ENCODE measurements around the gene DNAH17. TPM values are rescaled to one million over a fixed set of nuclear protein-coding genes. Genes with fewer than 3 reads are reported as not detected.
A peak's percentile ranks its signal among the peaks of the same experiment; 100 is the strongest.

Gene DNAH17
- total RNA-seq, 1 experiment from 2014 or later: 0.13 TPM

- H3K27ac ChIP-seq (ENCODE audit: insufficient read length, low read depth, low read length): no peak overlapping the region
- no peak overlapping the region for H4K5ac ChIP-seq (ENCODE audit: insufficient read length, low read depth, low read length)
- H4K91ac ChIP-seq (ENCODE audit: insufficient read length, low read depth, low read length): no peak overlapping the region
- no peak overlapping the region for H3K4ac ChIP-seq (ENCODE audit: low read depth, low read length)
- no peak overlapping the region for H2AFZ ChIP-seq (ENCODE audit: low read length)
- H2BK15ac ChIP-seq (ENCODE audit: low read depth, low read length): no peak overlapping the region
- Mint-ChIP-seq H3K27ac (peak overlapping the region in 2 of 3 experiments; percentile 18 to 40; a peak in 1 of 7 replicates), H3K4me3 (no peak overlapping the region; a peak in 1 of 5 replicates), H3K36me3 (ENCODE audit: insufficient read depth in 1 of 3, low read depth in 3 of 3) (peaks cover 22 to 67% (median 52%) of the 10 kb centered on the region in 3 experiments), H3K27me3 (ENCODE audit: low read depth) (no peaks in the 10 kb centered on the region), H3K9me3 (no peaks in the 10 kb centered on the region), H3K4me1 (peaks cover 0 to 2% of the 10 kb centered on the region in 2 experiments; a peak in 1 of 4 replicates)
- no peak overlapping the region for H3K18ac ChIP-seq (ENCODE audit: insufficient read length, low read depth, low read length)
- no peak overlapping the region for H3K23ac ChIP-seq (ENCODE audit: insufficient read length, low read depth, low read length)
- H2BK5ac ChIP-seq (ENCODE audit: insufficient read length, low read length): no peak overlapping the region
- H3T11ph ChIP-seq (ENCODE audit: low read length): no peak overlapping the region
- H4K20me1 ChIP-seq (ENCODE audit: control insufficient read depth, insufficient read depth, insufficient read length): peaks cover 2% of the 10 kb centered on the region
- H3K27me3 ChIP-seq (ENCODE audit: insufficient read depth, low read length): no peaks in the 10 kb centered on the region
- no peaks in the 10 kb centered on the region for H3K4me1 ChIP-seq (ENCODE audit: insufficient read depth, low read length)
- WGBS (ENCODE audit: extremely low coverage, insufficient read length, low lambda C conversion rate): no CpG with 5 or more reads among the region's 17 CpGs
- TF ChIP-seq CTCF (conservative IDR thresholded peaks at IDR 0.05): no peak
- no peak overlapping the region for H2BK12ac ChIP-seq (ENCODE audit: insufficient read length, low read depth, low read length)
- no peak for DNase-seq
- H3K79me2 ChIP-seq (ENCODE audit: insufficient read depth, low read length): no peaks in the 10 kb centered on the region; the same call in 1 of the 2 replicates
- H2BK20ac ChIP-seq (ENCODE audit: low read depth, low read length, poor library complexity, severe bottlenecking): no peak overlapping the region
- H2AK5ac ChIP-seq (ENCODE audit: insufficient read length, low read length): no peak overlapping the region
- H2BK120ac ChIP-seq (ENCODE audit: low read depth, low read length, poor library complexity, severe bottlenecking): no peak overlapping the region
- no peaks in the 10 kb centered on the region for H3K79me1 ChIP-seq (ENCODE audit: insufficient read depth, low read depth, low read length, poor library complexity, severe bottlenecking)
- no peaks in the 10 kb centered on the region for H3K23me2 ChIP-seq (ENCODE audit: insufficient read length, low read depth, low read length, poor library complexity, severe bottlenecking)
- H4K8ac ChIP-seq (replicated peaks; ENCODE audit: insufficient read length, low read depth, low read length): no peak overlapping the region
- no peaks in the 10 kb centered on the region for H3K9me3 ChIP-seq (ENCODE audit: control insufficient read depth, low read depth, low read length)
- H3K14ac ChIP-seq (ENCODE audit: insufficient read depth, low read length): no peak overlapping the region
- H3K9ac ChIP-seq (ENCODE audit: extremely low read depth, insufficient read length, low read length): no peak overlapping the region
- no peak overlapping the region for H3K56ac ChIP-seq (ENCODE audit: insufficient read length, low read depth, low read length)
- H3K4me2 ChIP-seq (ENCODE audit: insufficient read depth, insufficient read length, low read length): no peak overlapping the region
These were observed 161.1 kb downstream of the DNAH17 start for GRCh38 chr17:78415821-78416711.

All from H9 (cell line).